Natural killer cell (primary cell): ENCODE data around the gene PPP2R5A. TPM values are rescaled to one million over a fixed set of nuclear protein-coding genes. Genes with fewer than 3 reads are reported as not detected.

Experiments used
- ATAC-seq, 3 donors: fragments of 150-1000 bp in 2 of 3; fragments of 200-7000 bp in 1 of 3; cut with Tn5 transposase; 1 replicate in 1 of 3; 2 replicates in 2 of 3; pipeline ENCODE4 v1.10.0; 2021; ENCODE audit warnings: mild to moderate bottlenecking in 2 of 3, moderate library complexity in 2 of 3
- DNase-seq, 2 donors: peaks; one replicate each; pipeline versions ENCODE4 v3.0.0 to v3.0.0-alpha.2; 2013 to 2021; ENCODE audit warnings: mixed read lengths in 1 of 2
- H3K27ac ChIP-seq: one replicate; pipeline ENCODE4 v1.5.1; 2013; ENCODE audit warnings: mild to moderate bottlenecking, low read length
- H3K27me3 ChIP-seq: one replicate; pipeline ENCODE4 v1.6.1; 2013; ENCODE audit warnings: low read length; ENCODE audit not compliant: control insufficient read depth, insufficient read depth
- H3K36me3 ChIP-seq: one replicate; pipeline ENCODE4 v1.6.1; 2013; ENCODE audit warnings: low read length; ENCODE audit not compliant: control insufficient read depth, insufficient read depth
- H3K4me1 ChIP-seq: one replicate; pipeline ENCODE4 v1.6.1; 2013; ENCODE audit warnings: low read length; ENCODE audit not compliant: control insufficient read depth, insufficient read depth
- H3K4me3 ChIP-seq: one replicate; pipeline ENCODE4 v1.5.1; 2013; ENCODE audit warnings: low read length
- H3K9me3 ChIP-seq: one replicate; pipeline ENCODE4 v1.6.1; 2013; ENCODE audit warnings: low read length; ENCODE audit not compliant: control insufficient read depth, insufficient read depth
- H3K27ac Mint-ChIP-seq, 2 donors: one replicate each; pipeline ENCODE4 v1.8.0; 2022; ENCODE audit warnings: mild to moderate bottlenecking in 2 of 2, mixed read lengths in 2 of 2, moderate library complexity in 1 of 2
- H3K27me3 Mint-ChIP-seq, 2 donors: one replicate each; pipeline ENCODE4 v1.8.0; 2022; ENCODE audit warnings: low read depth in 2 of 2, mixed read lengths in 2 of 2
- H3K36me3 Mint-ChIP-seq: one replicate; pipeline ENCODE4 v1.8.0; 2022; ENCODE audit warnings: mixed read lengths
- H3K4me1 Mint-ChIP-seq, 2 donors: one replicate each; pipeline ENCODE4 v1.8.0; 2022; ENCODE audit warnings: mixed read lengths in 2 of 2
- H3K4me3 Mint-ChIP-seq: one replicate; pipeline ENCODE4 v1.8.0; 2022; ENCODE audit warnings: mild to moderate bottlenecking, moderate library complexity, mixed read lengths
- H3K9me3 Mint-ChIP-seq, 2 donors: one replicate each; pipeline ENCODE4 v1.8.0; 2022; ENCODE audit warnings: mixed read lengths in 2 of 2
- WGBS: methylation state at CpG from one replicate; pipeline ENCODE4 v1.1.7; 2013; ENCODE audit warnings: missing lambda C conversion rate; ENCODE audit not compliant: insufficient coverage; 5-methylcytosine and 5-hydroxymethylcytosine counted together
- intact Hi-C: fragments of 100-400 bp; cut with micrococcal nuclease; formaldehyde crosslinking; loops from one replicate; pipeline ENCODE4 v1.14.2; 2022
- total RNA-seq, 4 donors: library from RNA; stranded (reverse); fragments of 120-200 nt in 1 of 4; gene quantifications; one replicate each; pipeline versions ENCODE4 v1.2.3 to v1.2.4, GENCODE V29; 2013 to 2022
- TF ChIP-seq, protein P1 (sequence below): fragments of 200-600 bp; IDR thresholded peaks from one replicate; pipeline ENCODE4 v1.8.0; 2022; ENCODE audit warnings: antibody characterized with exemption

Gene PPP2R5A
- total RNA-seq, 3 donors from 2014 or later (not counting 1 experiment from before 2014, with no cell fraction given): 74.0 to 99.8 (median 86.4) TPM

- peaks cover 71 to 77% of the 10 kb centered on the region in 2 donors for H3K4me1 Mint-ChIP-seq
These were observed 8.4 kb downstream of the PPP2R5A start for GRCh38 chr1:212293579-212293978.

DNA sequence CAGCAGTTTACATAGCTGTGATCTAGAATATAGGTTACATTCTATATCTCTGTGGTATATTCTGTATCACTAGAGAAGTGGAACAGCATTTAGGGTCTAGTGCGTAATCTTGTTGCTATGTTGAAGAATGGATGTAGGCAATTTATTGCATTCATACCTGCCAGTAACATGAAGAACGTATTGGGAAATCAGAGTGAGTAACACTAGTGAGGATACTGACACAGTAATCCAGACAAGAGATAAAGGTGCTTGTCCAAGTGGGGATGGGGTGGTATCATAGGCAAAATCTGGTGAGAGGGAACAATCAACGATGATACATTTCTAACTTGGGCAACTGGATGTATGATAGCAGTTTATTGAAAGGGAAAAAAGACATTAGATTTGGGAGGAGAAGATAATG, 9.8 kb downstream of the PPP2R5A start:
- H3K4me1 ChIP-seq: peaks cover 20% of the 10 kb centered on the region
- TF ChIP-seq, protein P1, sequence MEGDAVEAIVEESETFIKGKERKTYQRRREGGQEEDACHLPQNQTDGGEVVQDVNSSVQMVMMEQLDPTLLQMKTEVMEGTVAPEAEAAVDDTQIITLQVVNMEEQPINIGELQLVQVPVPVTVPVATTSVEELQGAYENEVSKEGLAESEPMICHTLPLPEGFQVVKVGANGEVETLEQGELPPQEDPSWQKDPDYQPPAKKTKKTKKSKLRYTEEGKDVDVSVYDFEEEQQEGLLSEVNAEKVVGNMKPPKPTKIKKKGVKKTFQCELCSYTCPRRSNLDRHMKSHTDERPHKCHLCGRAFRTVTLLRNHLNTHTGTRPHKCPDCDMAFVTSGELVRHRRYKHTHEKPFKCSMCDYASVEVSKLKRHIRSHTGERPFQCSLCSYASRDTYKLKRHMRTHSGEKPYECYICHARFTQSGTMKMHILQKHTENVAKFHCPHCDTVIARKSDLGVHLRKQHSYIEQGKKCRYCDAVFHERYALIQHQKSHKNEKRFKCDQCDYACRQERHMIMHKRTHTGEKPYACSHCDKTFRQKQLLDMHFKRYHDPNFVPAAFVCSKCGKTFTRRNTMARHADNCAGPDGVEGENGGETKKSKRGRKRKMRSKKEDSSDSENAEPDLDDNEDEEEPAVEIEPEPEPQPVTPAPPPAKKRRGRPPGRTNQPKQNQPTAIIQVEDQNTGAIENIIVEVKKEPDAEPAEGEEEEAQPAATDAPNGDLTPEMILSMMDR: no peak
- H3K9me3 ChIP-seq: no peaks in the 10 kb centered on the region
- H3K4me3 Mint-ChIP-seq: peak overlapping the region; percentile 14
- H3K27ac Mint-ChIP-seq: peak overlapping the region; percentile 39 to 65
- ATAC-seq (no peak), DNase-seq (no peak)
- no peaks in the 10 kb centered on the region for H3K36me3 ChIP-seq
- peaks cover 67 to 70% of the 10 kb centered on the region in 2 donors for H3K4me1 Mint-ChIP-seq
- no peaks in the 10 kb centered on the region for H3K9me3 Mint-ChIP-seq
- H3K27me3 ChIP-seq: no peaks in the 10 kb centered on the region
- H3K36me3 Mint-ChIP-seq: no peaks in the 10 kb centered on the region
- intact Hi-C loops: no loop called here
- 94% methylated on average over 3 of the region's 3 CpGs for WGBS
- no peak overlapping the region for H3K4me3 ChIP-seq
- no peak overlapping the region for H3K27ac ChIP-seq
- no peaks in the 10 kb centered on the region for H3K27me3 Mint-ChIP-seq

More at GRCh38 chr1:212293579-212293978, 8.4 kb downstream of the PPP2R5A start:
- Histone ChIP-seq H3K27ac (no peak overlapping the region), H3K4me3 (no peak overlapping the region), H3K9me3 (no peaks in the 10 kb centered on the region), H3K27me3 (no peaks in the 10 kb centered on the region), H3K4me1 (peaks cover 17% of the 10 kb centered on the region), H3K36me3 (peaks cover 4% of the 10 kb centered on the region)
- no peak for ATAC-seq
- no peak for DNase-seq
- no peaks in the 10 kb centered on the region for H3K9me3 Mint-ChIP-seq
- H3K4me3 Mint-ChIP-seq: no peak overlapping the region
- TF ChIP-seq, protein P1: no peak
- H3K27ac Mint-ChIP-seq: peak overlapping the region; percentile 39 to 81
- WGBS: no CpG with 5 or more reads among the region's 1 CpG
- no peaks in the 10 kb centered on the region for H3K36me3 Mint-ChIP-seq
- intact Hi-C loops: no loop called here
- H3K27me3 Mint-ChIP-seq: no peaks in the 10 kb centered on the region

DNA sequence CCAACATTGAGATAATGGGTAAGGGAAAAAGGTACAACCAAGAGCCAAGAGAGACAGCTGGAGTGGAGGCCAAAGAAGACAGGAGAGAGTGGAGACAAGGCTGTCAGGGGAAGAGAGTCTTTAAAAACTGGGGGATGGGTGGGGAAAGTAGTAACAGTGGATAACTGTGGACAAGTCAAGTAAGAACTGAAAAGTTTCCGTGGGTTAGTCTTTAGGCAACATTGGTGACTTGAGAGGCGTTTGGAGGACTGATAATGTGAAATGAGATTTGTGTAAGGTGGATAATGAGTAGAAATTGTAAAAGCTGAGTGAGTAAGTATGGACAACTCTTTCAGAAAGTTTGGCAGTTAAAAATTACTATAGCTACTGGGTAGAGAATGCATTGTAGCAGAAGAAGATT, 10.4 kb downstream of the PPP2R5A start:
- ATAC-seq (no peak), DNase-seq (no peak)
- Mint-ChIP-seq H3K9me3 (no peaks in the 10 kb centered on the region), H3K36me3 (no peaks in the 10 kb centered on the region), H3K4me1 (peaks cover 61 to 64% of the 10 kb centered on the region in 2 donors), H3K4me3 (peak overlapping the region; percentile 9), H3K27me3 (no peaks in the 10 kb centered on the region), H3K27ac (peak overlapping the region; percentile 39 to 65)
- Histone ChIP-seq H3K9me3 (no peaks in the 10 kb centered on the region), H3K36me3 (no peaks in the 10 kb centered on the region), H3K27ac (no peak overlapping the region), H3K27me3 (no peaks in the 10 kb centered on the region), H3K4me3 (no peak overlapping the region), H3K4me1 (peaks cover 20% of the 10 kb centered on the region)
- TF ChIP-seq, protein P1: no peak
- intact Hi-C loops: no loop called here
- 46% methylated on average over 2 of the region's 2 CpGs for WGBS

GRCh38 chr1:212297338-212297737, 12.1 kb downstream of the PPP2R5A start:
- Histone ChIP-seq H3K4me3 (no peak overlapping the region), H3K27ac (no peak overlapping the region), H3K4me1 (peaks cover 11% of the 10 kb centered on the region), H3K36me3 (no peaks in the 10 kb centered on the region), H3K9me3 (no peaks in the 10 kb centered on the region), H3K27me3 (no peaks in the 10 kb centered on the region)
- DNase-seq: no peak
- Mint-ChIP-seq H3K36me3 (no peaks in the 10 kb centered on the region), H3K4me3 (peak overlapping the region; percentile 14), H3K27me3 (no peaks in the 10 kb centered on the region), H3K4me1 (peaks cover 49 to 53% of the 10 kb centered on the region in 2 donors), H3K9me3 (no peaks in the 10 kb centered on the region), H3K27ac (peak overlapping the region; percentile 14 to 39)
- TF ChIP-seq, protein P1: no peak
- WGBS: 88% methylated on average over 6 of the region's 6 CpGs
- ATAC-seq: no peak
- intact Hi-C loops: no loop called here
